ENCODE data around the gene TRAP1. TPM values are rescaled to one million over a fixed set of nuclear protein-coding genes. Genes with fewer than 3 reads are reported as not detected.

Gene TRAP1
- total RNA-seq, 2 experiments from 2014 or later = 343 to 379 TPM

DNA sequence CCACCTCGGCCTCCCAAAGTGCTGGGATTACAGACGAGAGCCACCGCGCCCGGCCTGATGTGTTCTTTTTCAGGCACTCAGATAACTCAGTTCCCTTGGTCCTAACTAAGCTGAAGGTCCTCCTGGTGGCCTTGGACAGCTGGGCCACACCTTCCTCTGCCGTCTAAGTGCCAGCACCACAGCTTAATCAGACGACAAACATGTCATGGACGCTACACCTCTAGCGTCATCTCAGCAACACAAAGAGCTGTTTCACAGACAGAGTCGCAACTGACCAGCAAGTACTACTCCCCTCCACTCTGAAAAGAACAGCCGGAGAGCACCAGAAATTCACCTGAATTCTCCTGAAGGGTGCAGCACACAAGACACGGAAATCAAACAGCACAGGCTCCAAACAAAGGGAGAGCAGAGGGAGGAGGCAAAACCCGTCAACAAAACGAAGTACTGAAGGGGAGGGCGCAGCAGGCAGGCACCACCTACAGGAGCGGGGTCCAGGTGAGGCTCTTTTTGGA is 4.4 kb downstream of the TRAP1 start:
- no peak for ATAC-seq
- CTCF ChIA-PET = interaction anchor here (1.2 to 5.4 kb wide), 2 partner anchors 22 to 67 kb away, joined by 3 to 18 read pairs; no protein-coding TSS in a partner anchor
- intact Hi-C loops (cut with micrococcal nuclease) = no loop called here

DNA sequence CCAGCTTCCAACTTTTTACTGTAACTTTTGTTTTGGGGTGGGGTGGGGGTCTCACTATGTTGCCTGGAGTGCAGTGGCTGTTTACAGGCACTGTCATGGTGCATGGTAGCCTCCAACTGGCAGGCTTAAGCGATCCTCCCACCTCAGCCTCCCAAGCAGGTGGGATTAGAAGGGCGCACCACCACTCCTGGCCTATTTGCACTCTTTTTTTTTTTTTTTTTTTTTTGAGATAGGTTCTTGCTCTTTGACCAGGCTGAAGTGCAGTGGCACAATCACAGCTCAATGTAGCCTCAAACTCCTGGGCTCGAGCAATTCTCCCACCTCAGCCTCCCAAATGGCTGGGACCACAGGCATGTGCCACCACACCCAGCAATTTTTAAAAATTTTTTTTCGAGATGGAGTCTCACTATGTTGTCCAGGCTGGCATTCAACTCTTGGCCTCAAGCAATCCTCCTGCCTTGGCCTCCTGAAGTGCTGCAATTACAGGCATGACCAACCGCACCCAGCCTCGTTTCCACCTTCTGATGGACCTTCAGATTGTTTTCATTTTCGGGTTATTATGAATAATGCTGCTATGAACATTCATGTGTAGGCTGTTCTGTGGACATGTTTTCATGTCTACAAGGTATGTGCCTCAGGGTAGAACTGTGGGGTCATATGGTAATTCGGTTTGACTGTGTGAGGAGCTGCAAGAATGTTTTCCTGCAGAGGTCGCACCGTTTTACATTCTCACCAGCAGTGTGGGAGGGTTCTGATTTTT is 10.9 kb downstream of the TRAP1 start:
- Mint-ChIP-seq H3K4me1 (ENCODE audit: low read depth) (peaks cover 7% of the 10 kb centered on the region), H3K9me3 (no peaks in the 10 kb centered on the region), H3K27me3 (no peaks in the 10 kb centered on the region), H3K36me3 (ENCODE audit: low read depth) (peaks cover 30% of the 10 kb centered on the region), H3K4me3 (no peak overlapping the region), H3K27ac (no peak overlapping the region)
- no peak for DNase-seq
- intact Hi-C loops (cut with micrococcal nuclease) = no loop called here
- no peak for ATAC-seq
- POLR2A ChIA-PET = no interaction called here
- CTCF ChIA-PET = no interaction called here
- TF ChIP-seq, protein P1, sequence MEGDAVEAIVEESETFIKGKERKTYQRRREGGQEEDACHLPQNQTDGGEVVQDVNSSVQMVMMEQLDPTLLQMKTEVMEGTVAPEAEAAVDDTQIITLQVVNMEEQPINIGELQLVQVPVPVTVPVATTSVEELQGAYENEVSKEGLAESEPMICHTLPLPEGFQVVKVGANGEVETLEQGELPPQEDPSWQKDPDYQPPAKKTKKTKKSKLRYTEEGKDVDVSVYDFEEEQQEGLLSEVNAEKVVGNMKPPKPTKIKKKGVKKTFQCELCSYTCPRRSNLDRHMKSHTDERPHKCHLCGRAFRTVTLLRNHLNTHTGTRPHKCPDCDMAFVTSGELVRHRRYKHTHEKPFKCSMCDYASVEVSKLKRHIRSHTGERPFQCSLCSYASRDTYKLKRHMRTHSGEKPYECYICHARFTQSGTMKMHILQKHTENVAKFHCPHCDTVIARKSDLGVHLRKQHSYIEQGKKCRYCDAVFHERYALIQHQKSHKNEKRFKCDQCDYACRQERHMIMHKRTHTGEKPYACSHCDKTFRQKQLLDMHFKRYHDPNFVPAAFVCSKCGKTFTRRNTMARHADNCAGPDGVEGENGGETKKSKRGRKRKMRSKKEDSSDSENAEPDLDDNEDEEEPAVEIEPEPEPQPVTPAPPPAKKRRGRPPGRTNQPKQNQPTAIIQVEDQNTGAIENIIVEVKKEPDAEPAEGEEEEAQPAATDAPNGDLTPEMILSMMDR (IDR thresholded peaks at IDR 0.05) = no peak

More for the DNA sequence above, 4.4 kb downstream of the TRAP1 start:
- peaks cover 41% of the 10 kb centered on the region for H3K4me1 Mint-ChIP-seq (ENCODE audit: low read depth)
- no peaks in the 10 kb centered on the region for H3K27me3 Mint-ChIP-seq
- no peak for DNase-seq
- H3K27ac Mint-ChIP-seq = no peak overlapping the region
- TF ChIP-seq, protein P1 (IDR thresholded peaks at IDR 0.05) = no peak
- no peaks in the 10 kb centered on the region for H3K9me3 Mint-ChIP-seq
- POLR2A ChIA-PET = interaction anchor here (1.1 to 2.6 kb wide), 3 partner anchors 8 to 166 kb away, joined by 4 to 7 read pairs (median 4); no protein-coding TSS in a partner anchor
- no peak overlapping the region for H3K4me3 Mint-ChIP-seq
- H3K36me3 Mint-ChIP-seq (ENCODE audit: low read depth) = peaks cover 46% of the 10 kb centered on the region

DNA sequence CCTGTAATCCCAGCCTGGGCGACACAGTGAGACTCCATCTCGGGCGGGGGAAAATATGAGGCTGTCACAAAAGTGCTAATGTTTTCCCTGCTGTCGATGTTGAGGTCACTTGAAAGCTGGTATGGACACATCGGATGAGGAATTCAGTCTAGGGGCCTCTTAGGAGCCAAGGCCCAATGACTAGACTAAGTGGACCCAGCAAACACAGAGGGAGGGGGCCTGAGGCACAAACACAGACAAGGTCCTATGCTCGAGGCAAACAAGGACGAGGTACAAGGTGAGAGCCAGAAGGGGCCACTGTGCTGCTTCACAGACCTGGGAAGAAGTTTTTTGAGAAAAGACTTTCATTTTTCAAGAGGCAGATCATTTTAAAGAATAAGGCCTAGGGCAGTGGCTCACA is 15.2 kb downstream of the TRAP1 start:
- ChIA-PET POLR2A (interaction anchor here (0.8 to 1.2 kb wide), 5 partner anchors 11 to 40 kb away, joined by 3 to 4 read pairs (median 3); no protein-coding TSS in a partner anchor), CTCF (interaction anchor here (2.4 kb wide), 1 partner anchor 11 kb away, joined by 10 read pairs; no protein-coding TSS in a partner anchor)
- Mint-ChIP-seq H3K36me3 (ENCODE audit: low read depth) (peaks cover 25% of the 10 kb centered on the region), H3K27me3 (no peaks in the 10 kb centered on the region), H3K9me3 (no peaks in the 10 kb centered on the region), H3K4me1 (ENCODE audit: low read depth) (peaks cover 14% of the 10 kb centered on the region), H3K4me3 (no peak overlapping the region), H3K27ac (no peak overlapping the region)
- no peak for ATAC-seq
- TF ChIP-seq, protein P1 (IDR thresholded peaks at IDR 0.05) = no peak
- intact Hi-C loops (cut with micrococcal nuclease) = no loop called here
- DNase-seq = no peak

DNA sequence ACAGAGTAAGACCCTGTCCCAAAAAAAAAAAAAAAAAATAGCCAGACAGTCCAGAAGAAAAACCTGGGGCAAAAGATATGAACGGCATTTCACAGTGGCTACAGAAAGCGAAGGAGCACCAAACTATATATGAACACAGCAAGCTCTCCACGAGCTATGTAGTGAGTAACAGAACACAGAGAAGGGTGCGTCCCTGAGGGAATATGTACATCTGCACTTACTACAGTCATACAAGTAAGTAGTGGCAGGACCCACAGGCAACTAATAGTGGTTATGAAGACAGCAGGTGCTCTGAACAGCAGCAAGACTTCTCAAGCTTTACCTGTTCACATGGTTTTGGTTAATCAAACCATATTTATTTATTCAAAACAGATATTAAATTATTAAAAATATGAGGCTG is 15.8 kb downstream of the TRAP1 start:
- TF ChIP-seq, protein P1 (IDR thresholded peaks at IDR 0.05) = no peak
- POLR2A ChIA-PET = interaction anchor here (0.9 to 1.2 kb wide), 4 partner anchors 10 to 39 kb away, joined by 3 to 4 read pairs (median 3); no protein-coding TSS in a partner anchor
- Mint-ChIP-seq H3K9me3 (no peaks in the 10 kb centered on the region), H3K4me1 (ENCODE audit: low read depth) (peaks cover 14% of the 10 kb centered on the region), H3K27ac (no peak overlapping the region), H3K4me3 (no peak overlapping the region), H3K27me3 (no peaks in the 10 kb centered on the region), H3K36me3 (ENCODE audit: low read depth) (peaks cover 21% of the 10 kb centered on the region)
- ATAC-seq (no peak), DNase-seq (no peak)
- intact Hi-C loops (cut with micrococcal nuclease) = no loop called here
- CTCF ChIA-PET = interaction anchor here (2.4 kb wide), 1 partner anchor 11 kb away, joined by 10 read pairs; no protein-coding TSS in a partner anchor

DNA sequence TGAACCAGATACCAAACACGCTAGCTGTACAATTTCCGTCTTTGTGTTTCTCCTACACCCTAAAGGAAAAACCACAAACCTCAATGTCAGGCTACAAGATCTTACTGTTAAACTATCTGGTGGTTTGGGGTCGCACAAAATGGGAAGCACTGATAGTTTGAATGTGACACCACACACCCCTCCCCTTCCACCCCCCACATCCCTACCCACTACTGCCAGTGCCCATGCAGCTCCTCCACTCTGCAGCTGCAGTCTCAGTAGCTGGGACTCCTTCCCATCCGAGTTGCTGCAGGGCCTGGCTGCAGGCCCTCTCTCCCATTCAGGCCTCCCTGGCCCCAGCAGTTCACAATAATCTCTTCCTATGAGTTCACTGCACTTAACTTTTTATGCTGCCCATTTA is 18.4 kb downstream of the TRAP1 start:
- no peaks in the 10 kb centered on the region for H3K27me3 Mint-ChIP-seq
- POLR2A ChIA-PET = interaction anchor here (0.6 kb wide), 2 partner anchors 12 to 15 kb away, joined by 3 read pairs; no protein-coding TSS in a partner anchor
- intact Hi-C loops (cut with micrococcal nuclease) = loop anchor here (10.0 kb wide), 1 partner anchor 176 kb away; no protein-coding TSS in a partner anchor
- no peak overlapping the region for H3K4me3 Mint-ChIP-seq
- DNase-seq (peak; percentile 9), ATAC-seq (peak; percentile 4)
- H3K4me1 Mint-ChIP-seq (ENCODE audit: low read depth) = peaks cover 15% of the 10 kb centered on the region
- H3K27ac Mint-ChIP-seq = no peak overlapping the region
- H3K9me3 Mint-ChIP-seq = no peaks in the 10 kb centered on the region
- CTCF ChIA-PET = interaction anchor here (0.7 to 1.2 kb wide), 2 partner anchors 8 to 10 kb away, joined by 3 read pairs; no protein-coding TSS in a partner anchor
- TF ChIP-seq, protein P1 (IDR thresholded peaks at IDR 0.05) = no peak
- peaks cover 29% of the 10 kb centered on the region for H3K36me3 Mint-ChIP-seq (ENCODE audit: low read depth)
